HG02840 (cell line): ENCODE data around the gene LTN1.

Experiments used
- ATAC-seq: cut with Tn5 transposase; IDR thresholded peaks from one replicate; pipeline ENCODE4 v1.9.1; 2021; ENCODE audit warnings: mild to moderate bottlenecking, moderate library complexity, moderate number of reproducible peaks; ENCODE audit not compliant: unreplicated experiment, low FRiP score

LTN1 gene

DNA sequence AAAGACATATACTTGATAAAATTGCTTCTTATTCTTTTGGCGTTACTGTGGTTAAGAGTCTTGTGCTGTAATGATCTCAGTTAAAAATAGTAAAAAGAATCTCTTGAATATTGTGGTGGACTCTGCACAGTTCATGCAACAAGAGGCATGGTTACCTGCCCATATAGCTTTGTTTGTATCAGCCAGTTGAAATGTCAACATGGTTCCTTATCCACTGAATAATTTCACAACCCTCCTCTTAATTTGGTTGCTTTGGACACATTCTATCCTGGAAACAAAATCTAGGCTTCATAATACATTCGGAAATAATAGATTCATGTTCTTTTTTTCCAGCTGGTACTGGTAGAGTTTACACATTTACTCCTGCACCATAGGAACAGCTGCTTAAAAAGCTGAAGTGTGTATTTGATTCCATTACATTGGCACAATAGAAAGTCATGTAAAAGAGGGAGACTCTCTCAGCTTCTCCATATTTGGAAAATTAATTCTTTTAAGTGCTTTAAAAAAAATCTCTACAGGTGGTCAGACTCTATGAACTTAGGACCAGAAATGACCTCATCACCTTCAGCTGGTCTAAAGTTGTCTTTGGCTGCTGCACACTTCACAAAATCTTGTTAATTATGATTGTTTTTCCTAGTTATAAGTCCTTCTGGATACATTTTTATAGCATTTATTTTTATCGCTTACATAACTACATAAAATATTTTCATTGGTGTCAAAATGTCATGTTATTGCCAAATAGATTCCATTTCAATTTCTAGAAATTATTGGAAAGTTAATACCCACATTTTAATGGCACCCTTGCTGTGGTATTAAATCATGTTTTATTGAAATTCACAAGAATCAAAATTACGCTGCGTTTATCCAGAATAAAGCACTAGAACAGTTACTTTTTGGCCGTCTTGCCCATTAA lies 100.2 kb downstream of the LTN1 start:
- no peak for ATAC-seq

DNA sequence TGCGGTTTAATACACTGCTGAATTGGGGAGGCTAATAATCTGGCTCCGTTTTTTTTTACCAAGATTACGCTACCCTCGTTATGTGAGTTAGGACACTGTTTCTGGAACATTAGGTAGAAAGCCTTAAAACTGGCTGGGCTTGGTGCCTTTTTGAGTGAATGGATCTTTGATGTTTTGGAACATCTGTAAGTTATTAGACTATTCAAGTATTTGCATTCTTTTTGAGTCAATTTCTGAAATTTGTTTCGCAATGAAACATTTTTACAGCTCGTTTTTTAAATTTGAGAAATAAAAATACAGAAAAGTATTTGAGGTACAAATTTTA lies 106.9 kb downstream of the LTN1 start:
- ATAC-seq: no peak

DNA sequence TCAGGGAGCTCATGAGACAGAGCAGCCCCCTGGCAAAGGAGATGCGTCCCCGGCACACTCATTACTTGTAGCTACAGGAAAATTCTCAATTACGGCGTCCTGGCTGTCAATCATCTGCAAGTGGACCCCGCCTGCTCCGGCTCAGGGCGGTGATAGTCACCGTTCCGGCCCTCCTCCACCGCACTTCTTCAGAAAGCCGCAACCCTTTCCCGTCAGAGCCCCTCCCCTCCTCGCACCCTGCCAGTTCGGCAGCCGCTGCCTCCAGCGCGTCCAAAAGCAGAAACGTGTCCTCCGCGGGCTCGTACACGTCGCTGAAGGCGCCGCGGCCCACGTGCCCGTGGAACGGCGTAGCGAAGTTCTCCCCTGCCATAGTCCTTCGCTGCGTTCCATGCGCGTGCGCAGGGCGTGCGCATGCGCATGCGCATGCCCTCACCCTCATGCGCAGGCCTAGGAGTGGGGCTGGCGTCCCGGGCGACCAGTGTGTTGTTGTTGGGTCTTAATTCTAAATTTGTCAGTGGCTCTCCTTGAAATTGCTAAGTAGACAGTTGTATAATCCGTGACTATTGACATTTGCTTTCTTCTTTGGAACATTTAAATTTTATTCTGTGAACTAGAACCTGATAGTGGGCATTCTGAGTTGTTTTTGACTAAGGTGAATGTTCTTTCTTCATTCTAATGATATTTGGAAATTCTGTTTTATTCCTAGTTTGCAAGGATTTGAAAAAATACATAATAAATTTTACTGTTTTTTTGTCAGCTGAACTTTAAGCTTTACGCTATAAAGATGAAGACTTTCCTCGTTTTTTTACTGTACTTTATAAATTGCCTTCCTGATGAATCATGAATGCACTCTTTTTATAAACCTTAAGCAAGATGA lies 107.5 kb downstream of the LTN1 start:
- ATAC-seq: peak; percentile 96

DNA sequence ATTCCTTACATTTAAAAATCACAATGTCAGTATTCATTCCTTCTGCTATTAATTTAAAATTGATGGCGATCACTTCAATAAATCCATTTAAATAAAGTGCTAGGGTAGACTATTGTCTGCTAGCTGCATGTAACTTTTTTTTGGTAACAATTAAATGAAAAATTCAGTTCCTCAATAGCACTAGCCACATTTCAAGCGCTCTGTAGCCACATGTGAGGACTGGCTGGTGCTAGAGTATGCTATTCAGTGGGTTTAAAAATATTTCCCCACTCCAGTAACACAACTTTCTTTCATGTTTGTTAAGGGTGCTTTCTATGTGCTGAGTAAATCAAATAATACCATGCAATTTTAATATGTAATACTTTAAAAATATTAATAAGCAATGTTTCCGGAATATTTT lies 108.2 kb downstream of the LTN1 start:
- ATAC-seq: no peak

DNA sequence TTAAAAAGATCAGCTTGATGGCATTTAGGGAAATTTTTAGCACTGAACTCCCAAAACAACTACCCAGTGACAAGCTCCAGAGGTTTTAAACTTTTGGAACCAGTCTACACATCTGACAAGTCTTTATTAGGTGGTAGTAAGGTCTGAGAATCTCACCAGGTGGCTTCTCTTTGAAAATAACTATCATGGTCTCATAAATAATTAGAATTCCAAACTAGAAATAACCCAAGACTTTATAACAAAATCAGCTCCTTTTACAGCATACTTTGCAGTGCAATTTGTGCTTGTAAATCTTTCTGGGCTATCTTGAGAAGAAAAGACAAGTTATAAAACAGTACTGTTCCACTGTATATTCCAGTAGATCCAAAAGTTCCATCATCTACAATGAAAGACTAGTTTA lies 108.7 kb downstream of the LTN1 start:
- no peak for ATAC-seq

DNA sequence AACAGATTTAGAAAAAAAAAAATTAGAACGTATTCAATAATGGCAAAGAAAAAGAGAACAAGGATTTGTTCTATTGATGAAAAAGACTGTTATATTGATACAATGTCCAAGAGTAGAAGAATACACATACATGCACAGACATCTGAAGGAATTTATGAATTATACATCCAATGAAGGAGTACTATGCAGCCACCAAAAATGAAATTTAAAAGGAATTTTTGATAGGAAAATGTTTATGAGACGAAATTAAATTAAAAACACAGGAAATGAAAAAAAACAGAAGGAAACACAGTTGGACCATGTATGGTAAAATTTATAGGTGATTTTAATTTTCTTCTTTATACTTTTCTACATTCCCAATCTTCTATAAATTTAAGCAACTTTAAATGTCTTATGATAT lies 110.3 kb downstream of the LTN1 start:
- ATAC-seq: no peak
